IMR-90 (cell line): ENCODE measurements around the gene CNIH1. TPM values are rescaled to one million over a fixed set of nuclear protein-coding genes. Genes with fewer than 3 reads are reported as not detected.

Experiments used
- ATAC-seq: fragments of 200-7000 bp; cut with Tn5 transposase; 2 replicates; pipeline ENCODE4 v1.9.1; 2020; ENCODE audit warnings: low read depth, mild to moderate bottlenecking, moderate library complexity
- BruUV-seq: library from RNA; stranded (reverse); fragments of 400-500 nt; replicated peaks from 2 replicates; lab custom pipeline; 2021; lab: Mats Ljungman, UMichigan
- CTCF ChIA-PET: fragments of 300-600 bp; formaldehyde crosslinking; extraction: SDS; loops from one replicate; lab custom pipeline; 2021; ENCODE audit warnings: antibody characterized with exemption; lab: Yijun Ruan, JAX
- POLR2A ChIA-PET: fragments of 300-600 bp; sonication (Branson Sonifier 250); formaldehyde crosslinking; loops from one replicate; lab custom pipeline; 2022; ENCODE audit warnings: antibody characterized with exemption; ENCODE audit not compliant: unreplicated experiment; lab: Charles Lee
- DNase-seq: peaks from one replicate; pipeline ENCODE4 v3.0.0; 2013
- H2AFZ ChIP-seq: replicated peaks from 2 replicates; pipeline ENCODE3; 2013; ENCODE audit warnings: low read length, mild to moderate bottlenecking; ENCODE audit not compliant: poor library complexity
- H2AK5ac ChIP-seq: 2 replicates; pipeline ENCODE4 v1.6.1; 2013; ENCODE audit warnings: low read depth, low read length, inconsistent platforms
- H2AK9ac ChIP-seq: replicated peaks from 2 replicates; pipeline ENCODE3; 2013; ENCODE audit warnings: mild to moderate bottlenecking, low read depth, low read length, moderate library complexity; ENCODE audit not compliant: poor library complexity
- H2BK120ac ChIP-seq: 2 replicates; pipeline ENCODE4 v1.6.1; 2013; ENCODE audit warnings: low read depth, low read length, inconsistent platforms
- H2BK15ac ChIP-seq: 3 replicates; pipeline ENCODE4 v1.6.1; 2013; ENCODE audit warnings: low read depth, low read length, inconsistent platforms
- H2BK20ac ChIP-seq: 2 replicates; pipeline ENCODE4 v1.6.1; 2013; ENCODE audit warnings: low read depth, mild to moderate bottlenecking, inconsistent platforms, low read length, moderate library complexity
- H2BK5ac ChIP-seq: 2 replicates; pipeline ENCODE4 v1.6.1; 2013; ENCODE audit warnings: mild to moderate bottlenecking, low read depth, low read length, inconsistent platforms; ENCODE audit not compliant: poor library complexity, severe bottlenecking
- H3K14ac ChIP-seq: replicated peaks from 2 replicates; pipeline ENCODE4 v1.6.1; 2013; ENCODE audit warnings: low read depth, low read length, inconsistent platforms
- H3K18ac ChIP-seq: 2 replicates; pipeline ENCODE4 v1.6.1; 2013; ENCODE audit warnings: low read depth, low read length, control low read depth
- H3K23ac ChIP-seq: 2 replicates; pipeline ENCODE4 v1.6.1; 2013; ENCODE audit warnings: low read depth, low read length, inconsistent platforms
- H3K27ac ChIP-seq: 2 replicates; pipeline ENCODE4 v1.5.1; 2013; ENCODE audit warnings: mild to moderate bottlenecking, control low read depth, low read length; ENCODE audit not compliant: insufficient read depth
- H3K27me3 ChIP-seq: 2 replicates; pipeline ENCODE4 v1.6.1; 2013; ENCODE audit warnings: low read length; ENCODE audit not compliant: control insufficient read depth, insufficient read depth
- H3K36me3 ChIP-seq: 2 replicates; pipeline ENCODE4 v1.6.1; 2013; ENCODE audit warnings: low read length, mixed read lengths; ENCODE audit not compliant: control insufficient read depth, insufficient read depth
- H3K4ac ChIP-seq: 2 replicates; pipeline ENCODE4 v1.6.1; 2013; ENCODE audit warnings: low read depth, low read length, inconsistent platforms
- H3K4me1 ChIP-seq: 2 replicates; pipeline ENCODE4 v1.6.1; 2013; ENCODE audit warnings: low read length, mixed read lengths; ENCODE audit not compliant: control insufficient read depth, insufficient read depth
- H3K4me2 ChIP-seq: 2 replicates; pipeline ENCODE4 v1.6.1; 2013; ENCODE audit warnings: low read depth, mild to moderate bottlenecking, control low read depth, low read length, moderate library complexity
- H3K4me3 ChIP-seq: 2 replicates; pipeline ENCODE4 v1.5.1; 2013; ENCODE audit warnings: low read depth, mild to moderate bottlenecking, control low read depth, low read length, moderate library complexity; ENCODE audit not compliant: insufficient read depth
- H3K56ac ChIP-seq: 2 replicates; pipeline ENCODE4 v1.6.1; 2013; ENCODE audit warnings: low read length, inconsistent platforms; ENCODE audit not compliant: insufficient read depth; ENCODE audit errors: extremely low read depth
- H3K79me1 ChIP-seq, 2 experiments: 2 replicates each; pipeline ENCODE4 v1.6.1; 2013; ENCODE audit warnings: low read length in 2 of 2, inconsistent platforms in 1 of 2, low read depth in 1 of 2
- H3K9ac ChIP-seq: 2 replicates; pipeline ENCODE4 v1.6.1; 2013; ENCODE audit warnings: low read depth, low read length, control low read depth
- H3K9me1 ChIP-seq: 2 replicates; pipeline ENCODE4 v1.6.1; 2013; ENCODE audit warnings: low read length, inconsistent platforms; ENCODE audit not compliant: insufficient read depth
- H3K9me3 ChIP-seq: 2 replicates; pipeline ENCODE4 v1.6.1; 2013; ENCODE audit warnings: low read length; ENCODE audit not compliant: control insufficient read depth, insufficient read depth
- H4K20me1 ChIP-seq: 2 replicates; pipeline ENCODE4 v1.6.1; 2013; ENCODE audit warnings: low read length, inconsistent platforms; ENCODE audit not compliant: insufficient read depth
- H4K5ac ChIP-seq: 2 replicates; pipeline ENCODE4 v1.6.1; 2013; ENCODE audit warnings: mild to moderate bottlenecking, low read depth, low read length, control low read depth
- H4K8ac ChIP-seq, 2 experiments: 2 replicates each; pipeline ENCODE4 v1.6.1; 2013; ENCODE audit warnings: low read depth in 2 of 2, low read length in 2 of 2, control low read depth in 1 of 2, inconsistent platforms in 1 of 2
- H4K91ac ChIP-seq: 2 replicates; pipeline ENCODE4 v1.6.1; 2013; ENCODE audit warnings: low read depth, low read length, inconsistent platforms; ENCODE audit not compliant: insufficient read depth
- BHLHE40 ChIP-seq: fragments of 150-350 bp; IDR thresholded peaks from 2 replicates; pipeline ENCODE4 v1.6.1; 2016; ENCODE audit warnings: mild to moderate bottlenecking, low read depth, low read length
- CEBPB ChIP-seq: IDR thresholded peaks from 2 replicates; pipeline ENCODE4 v1.6.1; 2012; ENCODE audit warnings: low read depth, low read length, improper control_type of control experiment
- CHD1 ChIP-seq: IDR thresholded peaks from 2 replicates; pipeline ENCODE4 v1.6.1; 2012; ENCODE audit warnings: low read depth, low read length, improper control_type of control experiment
- CTCF ChIP-seq: conservative IDR thresholded peaks from 2 replicates; pipeline ENCODE4 v1.5.1; 2012; ENCODE audit warnings: mild to moderate bottlenecking, low read depth, low read length, improper control_type of control experiment
- ELK1 ChIP-seq: fragments of 150-350 bp; IDR thresholded peaks from 2 replicates; pipeline ENCODE4 v1.6.1; 2016; ENCODE audit warnings: low read depth, mild to moderate bottlenecking, low read length, moderate library complexity, borderline replicate concordance
- FOS ChIP-seq: fragments of 150-350 bp; IDR thresholded peaks from 2 replicates; pipeline ENCODE4 v1.6.1; 2016; ENCODE audit warnings: low read depth, low read length
- MAFK ChIP-seq: IDR thresholded peaks from 2 replicates; pipeline ENCODE4 v1.6.1; 2012; ENCODE audit warnings: low read depth, low read length, improper control_type of control experiment
- MAZ ChIP-seq: IDR thresholded peaks from 2 replicates; pipeline ENCODE4 v1.6.1; 2012; ENCODE audit warnings: low read depth, mild to moderate bottlenecking, low read length, improper control_type of control experiment, moderate library complexity, borderline replicate concordance
- POLR2A ChIP-seq: IDR thresholded peaks from 2 replicates; pipeline ENCODE4 v1.6.1; 2012; ENCODE audit warnings: mild to moderate bottlenecking, low read depth, low read length
- RAD21 ChIP-seq: IDR thresholded peaks from 2 replicates; pipeline ENCODE4 v1.6.1; 2012; ENCODE audit warnings: low read length, improper control_type of control experiment
- RCOR1 ChIP-seq: IDR thresholded peaks from 2 replicates; pipeline ENCODE4 v1.6.1; 2012; ENCODE audit warnings: mild to moderate bottlenecking, low read length, improper control_type of control experiment; ENCODE audit not compliant: insufficient replicate concordance
- RFX5 ChIP-seq: IDR thresholded peaks from 2 replicates; pipeline ENCODE4 v1.8.0; 2012; ENCODE audit warnings: low read depth, mild to moderate bottlenecking, low read length, moderate library complexity
- SMC3 ChIP-seq: fragments of 150-350 bp; IDR thresholded peaks from 2 replicates; pipeline ENCODE4 v1.6.1; 2016; ENCODE audit warnings: low read depth, mild to moderate bottlenecking, antibody characterized with exemption, low read length, moderate library complexity
- WGBS, 2 experiments: methylation state at CpG; one replicate each; pipeline versions ENCODE4 v1.1.5 to v1.1.7; 2013; ENCODE audit warnings: missing lambda C conversion rate in 2 of 2; ENCODE audit not compliant: insufficient read length in 1 of 2; ENCODE audit errors: extremely low coverage in 2 of 2; 5-methylcytosine and 5-hydroxymethylcytosine counted together
- dilution Hi-C: fragments of 300-500 bp; cut with HindIII; formaldehyde crosslinking; loops from one replicate; pipeline ENCODE4 v1.14.3; 2018; ENCODE audit warnings: low sequenced_read_pairs; ENCODE audit not compliant: unreplicated experiment
- in situ Hi-C: fragments of 300-500 bp; cut with MboI; formaldehyde crosslinking; loops from 3 replicates; pipeline ENCODE4 v1.14.3; 2019; ENCODE audit warnings: low sequenced_read_pairs, inconsistent platforms, mixed read lengths
- intact Hi-C: fragments of 100-400 bp; cut with micrococcal nuclease; formaldehyde crosslinking; loops from 2 replicates; pipeline ENCODE4 v1.10.0; 2022
- polyA plus RNA-seq, 3 experiments: library from polyadenylated mRNA; depleted of rRNA; stranded (reverse); fragments of >200 nt; gene quantifications; 2 replicates each; pipeline ENCODE4 v1.2.3, GENCODE V29; 2012; ENCODE audit warnings: low replicate concordance in 1 of 3
- total RNA-seq: library from RNA; depleted of rRNA; stranded (reverse); fragments of >200 nt; gene quantifications from 2 replicates; pipeline ENCODE4 v1.2.3, GENCODE V29; 2012
- TF ChIP-seq, protein P1 (sequence below): fragments of 150-350 bp; IDR thresholded peaks from 2 replicates; pipeline ENCODE4 v1.6.1; 2017; ENCODE audit warnings: mild to moderate bottlenecking, antibody characterized with exemption, low read length, low read depth

Gene CNIH1
- total and polyA plus RNA-seq, 2 of the 4 experiments (the other 2 are of a cell fraction): 244 to 284 TPM

GRCh38 chr14:54446161-54446693 lies 5.1 kb upstream of the CNIH1 start:
- no peak for ATAC-seq
- no peaks in the 10 kb centered on the region; the same call in 1 of the 2 replicates for H3K9me1 ChIP-seq
- H3K9ac ChIP-seq: no peak overlapping the region
- dilution Hi-C loops: no loop called here
- H3K4me2 ChIP-seq: no peak overlapping the region; the same call in 1 of the 2 replicates
- H3K9me3 ChIP-seq: no peaks in the 10 kb centered on the region
- H3K14ac ChIP-seq: no peak overlapping the region
- no peak overlapping the region for H3K56ac ChIP-seq
- H2AK9ac ChIP-seq: no peak overlapping the region
- H4K5ac ChIP-seq: no peak overlapping the region
- no peak overlapping the region for H3K27ac ChIP-seq
- H2BK120ac ChIP-seq: no peak overlapping the region
- CTCF ChIA-PET: no interaction called here
- H3K36me3 ChIP-seq: no peaks in the 10 kb centered on the region
- H4K20me1 ChIP-seq: no peaks in the 10 kb centered on the region
- H3K4me3 ChIP-seq: no peak overlapping the region
- no peak overlapping the region for H2BK5ac ChIP-seq
- no peak overlapping the region; the same call in 1 of the 2 replicates for H3K18ac ChIP-seq
- POLR2A ChIA-PET: no interaction called here
- TF ChIP-seq MAFK: no peak
- TF ChIP-seq RFX5: no peak
- no peak for TF ChIP-seq CHD1
- no peak for TF ChIP-seq RAD21
- TF ChIP-seq CEBPB: no peak
- TF ChIP-seq CTCF: no peak
- TF ChIP-seq SMC3: no peak
- TF ChIP-seq MAZ: no peak
- no peak for TF ChIP-seq POLR2A
- TF ChIP-seq BHLHE40: no peak
- no peak for TF ChIP-seq FOS
- TF ChIP-seq ELK1: no peak
- TF ChIP-seq, protein P1, sequence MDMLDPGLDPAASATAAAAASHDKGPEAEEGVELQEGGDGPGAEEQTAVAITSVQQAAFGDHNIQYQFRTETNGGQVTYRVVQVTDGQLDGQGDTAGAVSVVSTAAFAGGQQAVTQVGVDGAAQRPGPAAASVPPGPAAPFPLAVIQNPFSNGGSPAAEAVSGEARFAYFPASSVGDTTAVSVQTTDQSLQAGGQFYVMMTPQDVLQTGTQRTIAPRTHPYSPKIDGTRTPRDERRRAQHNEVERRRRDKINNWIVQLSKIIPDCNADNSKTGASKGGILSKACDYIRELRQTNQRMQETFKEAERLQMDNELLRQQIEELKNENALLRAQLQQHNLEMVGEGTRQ: no peak
- no peak for TF ChIP-seq RCOR1
- no peak overlapping the region; a peak in 1 of 4 replicates for H4K8ac ChIP-seq
- H3K23ac ChIP-seq: no peak overlapping the region
- no peaks in the 10 kb centered on the region for H3K79me1 ChIP-seq
- no peak for DNase-seq
- in situ Hi-C loops: no loop called here
- H2BK20ac ChIP-seq: no peak overlapping the region; the same call in 1 of the 2 replicates
- peak overlapping the region; percentile 75 for H2AK5ac ChIP-seq
- peaks cover 3% of the 10 kb centered on the region for H3K4me1 ChIP-seq
- H3K27me3 ChIP-seq: no peaks in the 10 kb centered on the region
- H4K91ac ChIP-seq: no peak overlapping the region
- no peak overlapping the region for H2BK15ac ChIP-seq
- no TSS peak for BruUV-seq
- no CpG with 5 or more reads among the region's 5 CpGs for WGBS, 2 experiments
- intact Hi-C loops: no loop called here
- no peak overlapping the region for H3K4ac ChIP-seq
- H2AFZ ChIP-seq: peak overlapping the region; percentile 15
